ENCODE results near the gene TRO.

TRO gene

GRCh38 chrX:54933150-54933826, 12.7 kb downstream of the TRO start:
- TF ChIP-seq, protein P1, sequence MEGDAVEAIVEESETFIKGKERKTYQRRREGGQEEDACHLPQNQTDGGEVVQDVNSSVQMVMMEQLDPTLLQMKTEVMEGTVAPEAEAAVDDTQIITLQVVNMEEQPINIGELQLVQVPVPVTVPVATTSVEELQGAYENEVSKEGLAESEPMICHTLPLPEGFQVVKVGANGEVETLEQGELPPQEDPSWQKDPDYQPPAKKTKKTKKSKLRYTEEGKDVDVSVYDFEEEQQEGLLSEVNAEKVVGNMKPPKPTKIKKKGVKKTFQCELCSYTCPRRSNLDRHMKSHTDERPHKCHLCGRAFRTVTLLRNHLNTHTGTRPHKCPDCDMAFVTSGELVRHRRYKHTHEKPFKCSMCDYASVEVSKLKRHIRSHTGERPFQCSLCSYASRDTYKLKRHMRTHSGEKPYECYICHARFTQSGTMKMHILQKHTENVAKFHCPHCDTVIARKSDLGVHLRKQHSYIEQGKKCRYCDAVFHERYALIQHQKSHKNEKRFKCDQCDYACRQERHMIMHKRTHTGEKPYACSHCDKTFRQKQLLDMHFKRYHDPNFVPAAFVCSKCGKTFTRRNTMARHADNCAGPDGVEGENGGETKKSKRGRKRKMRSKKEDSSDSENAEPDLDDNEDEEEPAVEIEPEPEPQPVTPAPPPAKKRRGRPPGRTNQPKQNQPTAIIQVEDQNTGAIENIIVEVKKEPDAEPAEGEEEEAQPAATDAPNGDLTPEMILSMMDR (conservative IDR thresholded peaks at IDR 0.05; ENCODE audit: low read length) = no peak
- no peak for TF ChIP-seq EZH2phosphoT487 (IDR thresholded peaks at IDR 0.05; ENCODE audit: borderline replicate concordance)

GRCh38 chrX:54934058-54934457, 13.4 kb downstream of the TRO start:
- H3K79me2 ChIP-seq (ENCODE audit: insufficient read depth, low read length) = no peaks in the 10 kb centered on the region
- no peaks in the 10 kb centered on the region for H3K4me1 ChIP-seq (ENCODE audit: insufficient read depth, low read length, poor library complexity, severe bottlenecking)
- no peaks in the 10 kb centered on the region for H4K20me1 ChIP-seq (ENCODE audit: insufficient read depth, low read length, poor library complexity, severe bottlenecking)
- H3K36me3 ChIP-seq (ENCODE audit: insufficient read depth, low read length) = no peaks in the 10 kb centered on the region; the same call in 1 of the 2 replicates
- H3K9me3 ChIP-seq (ENCODE audit: insufficient read depth, low read depth, low read length) = no peaks in the 10 kb centered on the region
- no peaks in the 10 kb centered on the region for H3F3A ChIP-seq (ENCODE audit: low read depth)
- no peaks in the 10 kb centered on the region for H3K27me3 ChIP-seq (ENCODE audit: insufficient read depth, low read length, poor library complexity, severe bottlenecking)
- H3K9me2 ChIP-seq (replicated peaks; ENCODE audit: low read depth, low read length) = no peaks in the 10 kb centered on the region
- H3K4me2 ChIP-seq (ENCODE audit: low read depth, low read length, poor library complexity, severe bottlenecking) = no peak overlapping the region
- no peak overlapping the region for H3K9ac ChIP-seq (ENCODE audit: low read depth, low read length, poor library complexity, severe bottlenecking)
- TF ChIP-seq EZH2phosphoT487 (IDR thresholded peaks at IDR 0.05; ENCODE audit: borderline replicate concordance) = no peak
- TF ChIP-seq, protein P1 (conservative IDR thresholded peaks at IDR 0.05; ENCODE audit: low read length) = no peak
- H2AFZ ChIP-seq (ENCODE audit: low read length) = no peak overlapping the region
- no peak overlapping the region for H3K4me3 ChIP-seq (ENCODE audit: low read length, poor library complexity, severe bottlenecking)

More at GRCh38 chrX:54933150-54933826, 12.7 kb downstream of the TRO start:
- Histone ChIP-seq H3K4me2 (ENCODE audit: low read depth, low read length, poor library complexity, severe bottlenecking) (no peak overlapping the region), H3K9me3 (ENCODE audit: insufficient read depth, low read depth, low read length) (no peaks in the 10 kb centered on the region), H4K20me1 (ENCODE audit: insufficient read depth, low read length, poor library complexity, severe bottlenecking) (no peaks in the 10 kb centered on the region), H3K4me1 (ENCODE audit: insufficient read depth, low read length, poor library complexity, severe bottlenecking) (no peaks in the 10 kb centered on the region), H3K9me2 (replicated peaks; ENCODE audit: low read depth, low read length) (no peaks in the 10 kb centered on the region), H3K79me2 (ENCODE audit: insufficient read depth, low read length) (no peaks in the 10 kb centered on the region), H3K4me3 (ENCODE audit: low read length, poor library complexity, severe bottlenecking) (no peak overlapping the region), H3K27me3 (ENCODE audit: insufficient read depth, low read length, poor library complexity, severe bottlenecking) (no peaks in the 10 kb centered on the region), H3F3A (ENCODE audit: low read depth) (no peaks in the 10 kb centered on the region), H2AFZ (ENCODE audit: low read length) (no peak overlapping the region), H3K9ac (ENCODE audit: low read depth, low read length, poor library complexity, severe bottlenecking) (no peak overlapping the region), H3K36me3 (ENCODE audit: insufficient read depth, low read length) (peaks cover 2% of the 10 kb centered on the region; the same call in 1 of the 2 replicates)

DNA sequence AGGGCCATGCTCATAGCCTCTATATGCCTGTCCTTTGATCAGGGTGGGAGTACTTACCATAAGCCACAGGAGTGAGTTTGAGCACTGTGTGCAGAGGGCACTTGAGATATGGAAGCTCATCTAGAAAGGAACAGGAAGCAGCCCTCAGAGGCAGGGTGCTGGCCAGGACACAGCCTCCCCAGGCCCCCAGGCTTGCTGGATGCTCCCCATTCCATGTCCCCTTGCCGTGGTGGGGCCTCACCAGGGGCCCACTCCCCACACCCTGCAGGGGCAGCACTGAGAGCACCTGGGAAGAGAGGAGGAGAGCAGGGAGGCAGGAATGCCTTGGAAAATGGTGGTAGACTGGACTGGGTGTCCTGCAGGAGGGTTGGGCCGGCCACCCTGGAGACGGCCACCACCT, 14.3 kb downstream of the TRO start:
- no peaks in the 10 kb centered on the region; the same call in 1 of the 2 replicates for H3K36me3 ChIP-seq (ENCODE audit: insufficient read depth, low read length)
- H3K4me3 ChIP-seq (ENCODE audit: low read length, poor library complexity, severe bottlenecking) = no peak overlapping the region
- no peaks in the 10 kb centered on the region for H3F3A ChIP-seq (ENCODE audit: low read depth)
- no peaks in the 10 kb centered on the region for H3K79me2 ChIP-seq (ENCODE audit: insufficient read depth, low read length)
- no peaks in the 10 kb centered on the region for H3K9me3 ChIP-seq (ENCODE audit: insufficient read depth, low read depth, low read length)
- no peaks in the 10 kb centered on the region for H3K4me1 ChIP-seq (ENCODE audit: insufficient read depth, low read length, poor library complexity, severe bottlenecking)
- H3K9me2 ChIP-seq (replicated peaks; ENCODE audit: low read depth, low read length) = no peaks in the 10 kb centered on the region
- H4K20me1 ChIP-seq (ENCODE audit: insufficient read depth, low read length, poor library complexity, severe bottlenecking) = no peaks in the 10 kb centered on the region
- no peak overlapping the region for H3K4me2 ChIP-seq (ENCODE audit: low read depth, low read length, poor library complexity, severe bottlenecking)
- TF ChIP-seq, protein P1 (conservative IDR thresholded peaks at IDR 0.05; ENCODE audit: low read length) = no peak
- no peak for TF ChIP-seq EZH2phosphoT487 (IDR thresholded peaks at IDR 0.05; ENCODE audit: borderline replicate concordance)
- no peak overlapping the region for H2AFZ ChIP-seq (ENCODE audit: low read length)
- no peak overlapping the region for H3K9ac ChIP-seq (ENCODE audit: low read depth, low read length, poor library complexity, severe bottlenecking)
- H3K27me3 ChIP-seq (ENCODE audit: insufficient read depth, low read length, poor library complexity, severe bottlenecking) = no peaks in the 10 kb centered on the region

Measured in Loucy (cell line).